ENCODE results near the gene SRPX2. TPM values are rescaled to one million over a fixed set of nuclear protein-coding genes. Genes with fewer than 3 reads are reported as not detected.
A peak's percentile ranks its signal among the peaks of the same experiment; 100 is the strongest.

SRPX2 gene
- total RNA-seq, 1 experiment from 2014 or later = 2.4 TPM

GRCh38 chrX:100643956-100644860, at the start of gene SRPX2 (continued):
- TF ChIP-seq ATF3 (IDR thresholded peaks at IDR 0.05) (0 out of 2 replicates have a peak, but pooled peaks have one; percentile 43), ELF1 (IDR thresholded peaks at IDR 0.05; ENCODE audit: borderline replicate concordance, low read depth) (no peak), SRF (IDR thresholded peaks at IDR 0.05; ENCODE audit: low read depth) (peak; percentile 54; the same call in 1 of the 2 replicates), RAD21 (IDR thresholded peaks at IDR 0.05; ENCODE audit: low read depth) (no peak), SP1 (IDR thresholded peaks at IDR 0.05; ENCODE audit: low read depth) (peak; percentile 71), ZNF274 (IDR thresholded peaks at IDR 0.05; ENCODE audit: low read depth, low read length) (no peak), CBX3 (IDR thresholded peaks at IDR 0.05; ENCODE audit: low read depth) (peak; percentile 42; the same call in 1 of the 2 replicates), ZFX (IDR thresholded peaks at IDR 0.05) (no peak)

GRCh38 chrX:100596601-100597000, 47.4 kb upstream of the SRPX2 start:
- no peak overlapping the region for H3K27ac ChIP-seq (ENCODE audit: low read depth, low read length)
- no TSS peak for BruUV-seq (replicated peaks)

More at GRCh38 chrX:100596601-100597000, 47.4 kb upstream of the SRPX2 start:
- POLR2A ChIA-PET = no interaction called here
- no peaks in the 10 kb centered on the region for H3K79me2 ChIP-seq (ENCODE audit: insufficient read depth, low read length)
- no peaks in the 10 kb centered on the region for H3K4me1 ChIP-seq (ENCODE audit: control insufficient read depth in 1 of 2, insufficient read depth in 2 of 2, low read length in 2 of 2)
- no peak overlapping the region for H3K4me3 ChIP-seq (replicated peaks in 1 of 2; ENCODE audit: low read depth in 1 of 2, low read length in 2 of 2)
- no peaks in the 10 kb centered on the region for H4K20me1 ChIP-seq (ENCODE audit: insufficient read depth)
- H3K27me3 ChIP-seq (ENCODE audit: insufficient read depth, low read length) = 0 out of 2 replicates have a peak, but pooled peaks cover 4% of the 10 kb centered on the region
- intact Hi-C loops (cut with micrococcal nuclease) = no loop called here
- no peak for DNase-seq (ENCODE audit: low read depth, low spot score)
- no peak overlapping the region for H2AFZ ChIP-seq (ENCODE audit: low read depth, low read length, poor library complexity, severe bottlenecking)
- TF ChIP-seq FOSL1 (IDR thresholded peaks at IDR 0.05; ENCODE audit: low read depth) (no peak), ZNF274 (IDR thresholded peaks at IDR 0.05; ENCODE audit: low read depth, low read length) (no peak)
- RAD21 ChIA-PET (ENCODE audit: low non-redundant PET in 1 of 2, low total read pairs in 2 of 2, uncharacterized antibody in 2 of 2, unreplicated experiment in 2 of 2) = no interaction called here
- H3K36me3 ChIP-seq (ENCODE audit: control insufficient read depth in 1 of 2, insufficient read depth in 2 of 2, low read length in 2 of 2) = no peaks in the 10 kb centered on the region
- H3K9me3 ChIP-seq (ENCODE audit: control insufficient read depth in 1 of 2, insufficient read depth in 1 of 2, low read depth in 1 of 2, low read length in 2 of 2) = no peaks in the 10 kb centered on the region
- no peak for ATAC-seq
- no peak overlapping the region for H3K9ac ChIP-seq (ENCODE audit: low read length)
- CTCF ChIA-PET = no interaction called here
- no peak overlapping the region for H3K4me2 ChIP-seq (ENCODE audit: low read length)
- H3K9me2 ChIP-seq (ENCODE audit: insufficient read depth) = no peaks in the 10 kb centered on the region

All from HCT116 (cell line).